PC-3 (cell line): ENCODE measurements around the gene GUCA2B.

Experiments used
- CTCF ChIP-seq: fragments of 300-600 bp; sonication (generic); conservative IDR thresholded peaks from 2 replicates; pipeline ENCODE4 v1.5.1; 2017; ENCODE audit warnings: antibody characterized with exemption, low read depth, mild to moderate bottlenecking, low read length
- EZH2phosphoT487 ChIP-seq: fragments of 300-600 bp; sonication (generic); IDR thresholded peaks from 2 replicates; pipeline ENCODE4 v1.6.1; 2018; ENCODE audit warnings: mild to moderate bottlenecking, antibody characterized with exemption, low read length, borderline replicate concordance

- TF ChIP-seq CTCF (peak; percentile 98), EZH2phosphoT487 (no peak)
These were observed 20.1 kb downstream of the GUCA2B start for GRCh38 chr1:42173155-42173933.
